22Rv1 (cell line): ENCODE results near the gene ACOXL.

Source experiments
- CTCF ChIP-seq: fragments of 450-650 bp; IDR thresholded peaks from 2 replicates; pipeline ENCODE4 v1.5.1; 2017; ENCODE audit warnings: mild to moderate bottlenecking
- ZFX ChIP-seq: fragments of 450-650 bp; IDR thresholded peaks from 2 replicates; pipeline ENCODE4 v1.6.1; 2017; ENCODE audit warnings: antibody characterized with exemption, borderline replicate concordance

- TF ChIP-seq CTCF, result no peak
- no peak for TF ChIP-seq ZFX
Measured at GRCh38 chr2:111117598-111118480, 385.5 kb downstream of the ACOXL start.
